GM08714 (cell line): ENCODE data around the gene SRM.
"Not testable (repeated sequence)": the region's sequence is repeated elsewhere in the genome, so short reads cannot be mapped to it uniquely, and the experiment has no call there.

Experiments used
- H3K4me3 ChIP-seq: fragments of 200-500 bp; sonication (Bioruptor generic); 2 replicates; pipeline ENCODE4 v1.5.1; 2014; ENCODE audit warnings: mild to moderate bottlenecking, low read length, inconsistent platforms
- ZNF274 ChIP-seq: IDR thresholded peaks from 2 replicates; pipeline ENCODE4 v1.6.1; 2012; ENCODE audit warnings: mild to moderate bottlenecking, low read depth, low read length

Gene SRM

GRCh38 chr1:11059968-11060830, at the start of gene SRM:
Gene SRM (minus strand): TSS chr1:11060018. CDS start chr1:11059943, 75 bp downstream.
- TF ChIP-seq ZNF274: no peak
- peak within 1 kb of the TSS; percentile 84 for H3K4me3 ChIP-seq

GRCh38 chr1:11109047-11109760, 49.4 kb upstream of the SRM start:
- TF ChIP-seq ZNF274: no peak
- no peak overlapping the region for H3K4me3 ChIP-seq

- no peak overlapping the region for H3K4me3 ChIP-seq
- TF ChIP-seq ZNF274: no peak
These were observed 47.8 kb upstream of the SRM start for GRCh38 chr1:11107599-11107998.

GRCh38 chr1:11105586-11105985, 45.8 kb upstream of the SRM start:
- H3K4me3 ChIP-seq: no peak overlapping the region
- TF ChIP-seq ZNF274: no peak

GRCh38 chr1:11101347-11101746, 41.5 kb upstream of the SRM start:
- no peak for TF ChIP-seq ZNF274
- no peak overlapping the region for H3K4me3 ChIP-seq

GRCh38 chr1:11100806-11101205, 41.0 kb upstream of the SRM start:
- H3K4me3 ChIP-seq: not testable (repeated sequence)

- H3K4me3 ChIP-seq: peak overlapping the region; percentile 50; the same call in 1 of the 2 replicates
- TF ChIP-seq ZNF274: no peak
These were observed 40.3 kb upstream of the SRM start for GRCh38 chr1:11100149-11100493.

GRCh38 chr1:11099310-11100148, 39.7 kb upstream of the SRM start, which contains the start of gene EXOSC10:
Gene EXOSC10 (minus strand): TSS chr1:11099869. CDS start chr1:11099831, 38 bp downstream.
- TF ChIP-seq ZNF274: no peak

GRCh38 chr1:11098931-11099309, 39.1 kb upstream of the SRM start:
- TF ChIP-seq ZNF274: no peak

More at GRCh38 chr1:11099310-11100148, 39.7 kb upstream of the SRM start, which contains the start of gene EXOSC10:
- H3K4me3 ChIP-seq: peak within 1 kb of the TSS; percentile 91

GRCh38 chr1:11083784-11084183, 24.0 kb upstream of the SRM start:
- not testable (repeated sequence) for H3K4me3 ChIP-seq

More at GRCh38 chr1:11098931-11099309, 39.1 kb upstream of the SRM start:
- H3K4me3 ChIP-seq: peak overlapping the region; percentile 91

- no peak for TF ChIP-seq ZNF274
- no peak overlapping the region for H3K4me3 ChIP-seq
These were observed 21.1 kb upstream of the SRM start for GRCh38 chr1:11080931-11081330.

- no peak for TF ChIP-seq ZNF274
These were observed 18.8 kb upstream of the SRM start for GRCh38 chr1:11078631-11079030.

GRCh38 chr1:11073398-11073797, 13.6 kb upstream of the SRM start:
- not testable (repeated sequence) for H3K4me3 ChIP-seq

More at GRCh38 chr1:11078631-11079030, 18.8 kb upstream of the SRM start:
- no peak overlapping the region for H3K4me3 ChIP-seq

GRCh38 chr1:11072216-11072917, 12.5 kb upstream of the SRM start:
- no peak overlapping the region for H3K4me3 ChIP-seq
- TF ChIP-seq ZNF274: no peak
